Spinal cord (tissue), 10 donors: Measurements from ENCODE around the gene FRMD4A. TPM values are rescaled to one million over a fixed set of nuclear protein-coding genes. Genes with fewer than 3 reads are reported as not detected.

Experiments used
- DNase-seq, 6 donors: peaks; one replicate each; pipeline versions ENCODE4 v3.0.0 to v3.0.0-alpha.2; 2013 to 2015; ENCODE audit warnings: low spot score in 6 of 6, low read depth in 4 of 6
- H3K27ac ChIP-seq: one replicate; pipeline ENCODE4 v1.5.1; 2013; ENCODE audit warnings: low read depth, low read length, control low read depth
- H3K27me3 ChIP-seq: one replicate; pipeline ENCODE4 v1.6.1; 2013; ENCODE audit warnings: low read length; ENCODE audit not compliant: control insufficient read depth, insufficient read depth
- H3K36me3 ChIP-seq: one replicate; pipeline ENCODE4 v1.6.1; 2013; ENCODE audit warnings: low read length; ENCODE audit not compliant: control insufficient read depth, insufficient read depth
- H3K4me1 ChIP-seq: one replicate; pipeline ENCODE4 v1.6.1; 2013; ENCODE audit warnings: low read length; ENCODE audit not compliant: control insufficient read depth, insufficient read depth
- H3K4me3 ChIP-seq: one replicate; pipeline ENCODE4 v1.5.1; 2013; ENCODE audit warnings: low read depth, low read length, control low read depth
- H3K9me3 ChIP-seq: one replicate; pipeline ENCODE4 v1.6.1; 2013; ENCODE audit warnings: low read length; ENCODE audit not compliant: control insufficient read depth, insufficient read depth
- WGBS: methylation state at CpG from one replicate; pipeline ENCODE4 v1.1.5; 2013; ENCODE audit warnings: missing lambda C conversion rate; ENCODE audit not compliant: insufficient coverage; 5-methylcytosine and 5-hydroxymethylcytosine counted together
- polyA plus RNA-seq, 2 donors: library from polyadenylated mRNA; unstranded; fragments of 120-200 nt; gene quantifications; one replicate each; pipeline ENCODE4 v1.2.1, GENCODE V29; 2013; ENCODE audit not compliant: insufficient read length in 2 of 2
- total RNA-seq, 2 donors: library from RNA; depleted of rRNA in 1 of 2; stranded (reverse); fragments of 120-200 nt in 1 of 2; fragments of >200 nt in 1 of 2; gene quantifications; one replicate each; pipeline versions ENCODE4 v1.2.3 to v1.2.4, GENCODE V29; 2013 to 2014
- donor health status: healthy.

Gene FRMD4A
- total and polyA plus RNA-seq, 4 donors = 75.4 to 97.8 (median 91.8) TPM

DNA sequence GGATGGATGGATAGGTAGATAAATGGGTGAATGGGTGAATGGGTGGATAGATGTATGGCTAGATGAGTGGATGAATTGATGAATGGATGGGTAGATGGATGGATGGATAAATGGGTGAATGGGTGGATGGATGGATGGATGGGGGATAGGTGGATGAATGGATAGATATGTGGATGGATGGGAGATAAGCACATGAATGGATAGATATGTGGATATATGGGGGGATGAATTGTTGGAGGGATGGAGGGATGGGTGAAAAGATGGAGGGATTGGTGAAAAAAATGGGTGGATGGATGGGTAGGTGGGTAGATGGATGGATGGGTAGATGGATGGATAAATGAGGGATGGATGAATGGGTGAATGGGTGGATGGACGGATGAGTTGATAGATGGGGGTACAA lies 196.4 kb downstream of the FRMD4A start:
- no peak overlapping the region for H3K4me3 ChIP-seq
- DNase-seq = no peak
- 92% methylated on average over 1 of the region's 1 CpG for WGBS
- H3K4me1 ChIP-seq = no peaks in the 10 kb centered on the region
- H3K27me3 ChIP-seq = no peaks in the 10 kb centered on the region
- H3K27ac ChIP-seq = no peak overlapping the region
- no peaks in the 10 kb centered on the region for H3K9me3 ChIP-seq
- H3K36me3 ChIP-seq = no peaks in the 10 kb centered on the region

DNA sequence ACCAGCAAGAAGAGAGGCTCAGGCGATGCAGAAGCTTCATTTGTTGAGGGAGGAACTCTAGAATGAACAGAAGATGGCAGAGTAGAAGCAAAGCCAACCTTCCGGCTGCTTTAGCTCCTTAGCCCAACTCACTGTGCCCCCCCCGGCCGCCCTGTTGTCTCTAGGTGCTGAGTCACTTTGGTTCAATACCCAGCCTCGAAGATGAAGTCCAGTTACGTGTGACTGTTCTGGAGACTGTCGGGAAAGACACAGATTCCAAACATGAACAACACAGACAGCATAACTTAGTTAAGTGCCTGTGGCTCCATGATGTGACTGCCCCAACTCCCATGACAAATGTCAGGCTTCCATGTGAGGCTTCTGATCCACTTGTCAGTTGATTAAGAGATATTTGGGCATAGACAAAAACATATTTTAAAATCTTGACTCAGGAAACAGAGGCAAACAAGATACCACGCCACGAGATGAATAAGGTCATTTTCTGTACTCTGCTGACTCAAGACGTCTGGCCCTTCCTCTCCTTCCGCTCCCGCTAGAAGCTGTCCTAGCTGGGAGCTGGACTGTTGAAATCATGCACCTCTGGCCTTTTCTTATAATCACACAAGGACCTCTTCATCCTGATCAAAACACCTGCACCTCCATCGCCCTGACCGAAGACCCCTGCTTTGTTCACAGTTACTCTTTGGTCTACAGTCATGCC lies 199.3 kb downstream of the FRMD4A start:
- no peaks in the 10 kb centered on the region for H3K27me3 ChIP-seq
- 87% methylated on average over 11 of the region's 14 CpGs for WGBS
- no peaks in the 10 kb centered on the region for H3K4me1 ChIP-seq
- no peaks in the 10 kb centered on the region for H3K9me3 ChIP-seq
- no peaks in the 10 kb centered on the region for H3K36me3 ChIP-seq
- no peak for DNase-seq
- H3K27ac ChIP-seq = no peak overlapping the region
- no peak overlapping the region for H3K4me3 ChIP-seq

DNA sequence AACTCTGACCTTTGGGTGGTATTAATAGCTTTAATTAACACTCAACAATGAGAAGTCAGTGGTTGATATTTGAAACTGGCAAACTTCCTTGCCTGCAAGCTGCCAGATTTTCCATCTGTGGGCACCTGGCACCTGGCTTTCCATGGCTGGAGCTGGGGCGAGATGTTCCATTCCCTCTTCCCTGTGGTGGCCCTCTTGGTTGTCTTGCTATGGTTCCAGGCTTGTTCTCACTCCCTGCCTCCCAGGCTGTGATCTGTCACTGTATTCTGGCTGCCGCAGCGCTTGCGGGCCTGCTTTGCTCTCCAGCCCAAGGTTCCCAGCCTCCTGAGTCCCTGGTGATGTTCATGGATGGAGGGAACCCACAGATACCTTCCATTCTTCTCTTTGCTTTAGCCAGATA lies 201.0 kb downstream of the FRMD4A start:
- WGBS = 93% methylated on average over 3 of the region's 4 CpGs
- Histone ChIP-seq H3K4me3 (no peak overlapping the region), H3K4me1 (no peaks in the 10 kb centered on the region), H3K27ac (no peak overlapping the region), H3K27me3 (no peaks in the 10 kb centered on the region), H3K36me3 (no peaks in the 10 kb centered on the region), H3K9me3 (no peaks in the 10 kb centered on the region)
- no peak for DNase-seq

DNA sequence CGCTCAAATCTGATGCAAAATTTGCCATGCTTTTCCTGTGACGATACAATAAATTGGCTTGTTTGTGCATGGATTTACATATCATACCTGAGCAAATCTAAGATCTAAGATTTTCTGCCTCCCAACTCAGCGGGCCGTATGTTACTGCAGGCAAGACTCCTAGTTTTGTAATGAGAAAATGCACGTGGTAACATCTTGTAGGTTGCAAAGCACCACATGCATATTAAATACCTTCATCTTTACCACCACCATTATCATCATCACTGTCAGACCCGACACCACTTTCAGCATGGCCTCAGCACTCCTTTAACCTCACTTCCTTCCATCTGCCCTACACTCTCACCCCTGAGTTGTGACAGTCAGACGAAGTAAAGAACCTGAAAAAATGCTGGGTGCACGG lies 202.2 kb downstream of the FRMD4A start:
- H3K27me3 ChIP-seq = no peaks in the 10 kb centered on the region
- no peaks in the 10 kb centered on the region for H3K4me1 ChIP-seq
- no peaks in the 10 kb centered on the region for H3K36me3 ChIP-seq
- H3K4me3 ChIP-seq = no peak overlapping the region
- H3K9me3 ChIP-seq = no peaks in the 10 kb centered on the region
- 70% methylated on average over 2 of the region's 8 CpGs for WGBS
- no peak for DNase-seq
- no peak overlapping the region for H3K27ac ChIP-seq

DNA sequence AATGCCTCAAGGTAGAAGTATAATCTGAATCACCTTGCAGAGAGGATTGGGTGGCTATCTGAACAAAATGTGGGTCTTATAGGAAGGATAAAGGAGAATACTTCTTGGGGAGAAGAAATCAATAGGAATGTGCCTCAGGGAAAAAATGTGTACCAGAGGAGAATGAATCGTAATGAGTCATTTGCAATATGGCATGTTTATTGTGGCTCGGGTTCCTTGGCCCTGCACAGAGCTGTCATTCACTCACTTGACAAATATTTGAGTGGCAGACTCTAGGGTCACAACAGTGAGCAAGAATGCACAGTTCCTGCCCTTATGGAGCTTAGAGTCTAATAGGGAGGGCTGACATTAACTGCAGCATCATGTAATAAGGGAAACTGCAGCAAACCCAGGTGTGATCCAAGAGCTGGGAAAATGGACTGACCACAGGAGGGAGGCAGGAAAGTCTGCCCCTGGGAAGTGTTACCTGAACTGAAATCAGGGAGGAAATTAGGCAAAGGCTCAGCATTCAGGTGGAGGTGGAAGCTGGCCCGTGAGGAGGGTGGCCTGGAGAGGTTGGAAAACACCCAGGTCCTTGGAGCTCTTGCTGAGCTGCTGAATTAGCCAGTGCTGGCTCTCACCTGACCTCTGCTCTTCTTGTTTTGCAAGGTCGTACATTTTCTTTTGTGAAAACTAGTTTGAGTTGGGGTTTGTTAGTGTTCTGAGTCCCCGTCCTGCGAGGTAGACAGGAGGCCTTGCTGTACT lies 203.9 kb downstream of the FRMD4A start:
- H3K9me3 ChIP-seq = no peaks in the 10 kb centered on the region
- DNase-seq = no peak
- WGBS = 86% methylated on average over 6 of the region's 6 CpGs
- no peak overlapping the region for H3K27ac ChIP-seq
- H3K4me1 ChIP-seq = no peaks in the 10 kb centered on the region
- no peak overlapping the region for H3K4me3 ChIP-seq
- no peaks in the 10 kb centered on the region for H3K36me3 ChIP-seq
- H3K27me3 ChIP-seq = no peaks in the 10 kb centered on the region

DNA sequence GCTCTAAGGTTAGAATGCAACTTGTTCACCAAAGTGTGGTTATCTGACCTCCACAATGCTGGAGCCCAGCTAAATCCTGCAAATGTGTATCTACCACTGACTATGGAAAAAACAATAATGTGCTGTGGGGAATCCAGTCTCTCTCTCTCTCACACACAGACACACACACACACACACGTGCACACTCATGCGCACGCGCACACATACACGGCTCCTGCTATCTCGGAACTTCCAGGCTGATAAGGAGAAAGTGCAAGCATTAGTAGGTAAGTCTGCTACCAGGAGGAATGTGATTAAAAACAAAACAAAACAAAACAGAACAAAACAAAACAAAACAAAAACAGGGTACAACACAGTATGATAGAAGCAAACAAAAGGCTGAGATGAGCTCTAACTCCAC lies 205.2 kb downstream of the FRMD4A start:
- Histone ChIP-seq H3K4me3 (no peak overlapping the region), H3K4me1 (no peaks in the 10 kb centered on the region), H3K36me3 (no peaks in the 10 kb centered on the region), H3K9me3 (no peaks in the 10 kb centered on the region), H3K27me3 (no peaks in the 10 kb centered on the region), H3K27ac (no peak overlapping the region)
- WGBS = no CpG with 5 or more reads among the region's 6 CpGs
- no peak for DNase-seq

DNA sequence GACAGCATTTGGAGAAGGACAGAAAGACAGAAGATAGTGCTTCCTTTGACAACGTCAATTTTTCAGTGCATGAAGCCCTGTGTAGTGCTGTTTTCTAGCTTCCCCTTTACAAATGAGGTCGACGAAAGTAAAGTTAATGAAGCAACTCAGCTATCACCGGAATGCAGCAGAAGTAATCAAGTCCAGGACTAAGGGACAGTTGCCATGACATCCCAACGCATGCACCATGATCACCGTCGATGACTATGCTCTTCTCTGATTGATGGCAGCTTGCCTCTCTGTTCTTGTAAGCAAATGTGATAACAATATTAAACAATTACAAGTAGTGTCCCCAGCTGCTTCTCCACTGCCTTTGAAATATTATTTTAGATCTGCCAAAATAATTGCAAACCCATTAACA lies 205.8 kb downstream of the FRMD4A start:
- H3K9me3 ChIP-seq = no peaks in the 10 kb centered on the region
- 27% methylated on average over 4 of the region's 7 CpGs for WGBS
- H3K4me1 ChIP-seq = no peaks in the 10 kb centered on the region
- H3K27ac ChIP-seq = no peak overlapping the region
- DNase-seq = peak in 1 of 6 donors; percentile 72
- H3K4me3 ChIP-seq = no peak overlapping the region
- no peaks in the 10 kb centered on the region for H3K36me3 ChIP-seq
- H3K27me3 ChIP-seq = no peaks in the 10 kb centered on the region

DNA sequence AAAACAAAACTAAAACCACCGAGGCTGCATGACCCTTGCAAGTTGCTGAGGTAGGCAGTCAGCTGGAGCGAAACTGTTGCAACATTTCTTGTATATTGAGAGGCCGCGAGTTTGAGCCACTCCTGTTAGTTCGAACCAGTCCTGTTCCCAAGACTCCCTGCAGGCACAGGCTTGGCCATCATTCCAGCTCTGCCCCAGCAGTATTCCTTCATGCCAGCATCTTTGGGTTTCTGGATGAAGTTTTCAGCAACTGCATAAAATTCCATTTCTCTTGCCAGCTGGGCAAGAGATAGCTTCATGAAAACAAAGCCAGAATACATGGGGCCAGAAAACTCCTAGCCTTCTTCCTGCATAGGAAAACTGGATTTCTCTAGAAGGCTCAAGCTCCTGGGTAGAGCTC lies 207.6 kb downstream of the FRMD4A start:
- DNase-seq = peak in 1 of 6 donors; percentile 62
- 79% methylated on average over 4 of the region's 5 CpGs for WGBS
- no peaks in the 10 kb centered on the region for H3K27me3 ChIP-seq
- no peak overlapping the region for H3K27ac ChIP-seq
- H3K36me3 ChIP-seq = no peaks in the 10 kb centered on the region
- no peaks in the 10 kb centered on the region for H3K4me1 ChIP-seq
- H3K4me3 ChIP-seq = no peak overlapping the region
- H3K9me3 ChIP-seq = no peaks in the 10 kb centered on the region

DNA sequence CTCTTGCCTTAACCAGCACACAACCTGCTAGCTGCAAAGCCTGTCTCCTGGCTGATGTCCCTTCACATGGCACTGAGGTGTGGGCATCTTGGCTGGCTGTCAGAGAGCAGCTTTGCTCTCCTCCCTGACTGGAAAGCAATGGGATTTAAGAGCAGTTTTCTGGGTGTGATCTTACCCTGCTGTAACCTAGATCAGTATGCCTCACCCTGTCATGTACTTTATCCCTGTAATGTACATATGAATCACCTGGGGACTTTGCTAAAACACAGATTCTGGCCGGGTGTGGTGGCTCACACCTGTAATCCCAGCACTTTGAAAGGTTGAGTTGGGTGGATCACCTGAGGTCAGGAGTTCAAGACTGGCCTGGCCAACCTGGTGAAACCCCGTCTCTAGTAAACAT lies 209.9 kb downstream of the FRMD4A start:
- DNase-seq = no peak
- Histone ChIP-seq H3K9me3 (no peaks in the 10 kb centered on the region), H3K27me3 (no peaks in the 10 kb centered on the region), H3K4me1 (no peaks in the 10 kb centered on the region), H3K36me3 (no peaks in the 10 kb centered on the region), H3K4me3 (no peak overlapping the region), H3K27ac (no peak overlapping the region)
- WGBS = 94% methylated on average over 2 of the region's 2 CpGs

DNA sequence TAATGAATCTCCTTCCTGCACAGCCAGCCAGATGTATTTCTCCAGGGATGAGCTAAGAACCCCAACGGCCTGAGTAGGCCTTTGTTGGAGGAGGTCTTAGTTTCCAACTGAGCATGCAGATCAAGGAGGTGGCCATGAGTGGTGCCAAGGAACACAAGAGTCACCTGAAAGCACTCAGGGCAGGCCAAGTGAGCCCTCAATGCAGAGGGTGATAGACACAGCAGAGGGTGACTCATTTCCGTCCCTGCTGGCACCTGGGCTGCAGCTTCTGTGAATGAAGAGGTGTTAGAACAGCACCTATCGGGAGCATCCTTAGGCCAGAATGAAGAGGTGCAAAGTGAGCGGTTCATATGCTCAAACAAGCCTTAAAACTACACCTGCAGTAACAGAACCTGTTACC lies 211.8 kb downstream of the FRMD4A start:
- no peak overlapping the region for H3K27ac ChIP-seq
- H3K9me3 ChIP-seq = no peaks in the 10 kb centered on the region
- H3K27me3 ChIP-seq = no peaks in the 10 kb centered on the region
- no peaks in the 10 kb centered on the region for H3K36me3 ChIP-seq
- DNase-seq = no peak
- 83% methylated on average over 4 of the region's 4 CpGs for WGBS
- H3K4me1 ChIP-seq = no peaks in the 10 kb centered on the region
- H3K4me3 ChIP-seq = no peak overlapping the region
